HEK293 (cell line): ENCODE data around the gene SERPINA3.

Source experiments
- CTCF ChIP-seq: fragments of 450-650 bp; formaldehyde crosslinking; IDR thresholded peaks from 2 replicates; pipeline ENCODE4 v1.5.1; 2016; ENCODE audit warnings: missing biosample characterization, missing genetic modification characterization
- ZNF221 ChIP-seq: fragments of 450-650 bp; formaldehyde crosslinking; IDR thresholded peaks from 2 replicates; pipeline ENCODE4 v1.5.1; 2017; ENCODE audit warnings: missing biosample characterization, missing genetic modification characterization, borderline replicate concordance

GRCh38 chr14:94586635-94587034 lies 25.6 kb upstream of the SERPINA3 start:
- no peak for TF ChIP-seq CTCF (tag by site-specific recombination)
- no peak for TF ChIP-seq ZNF221 (tag by site-specific recombination)
